Lung (tissue), 12 donors: Measurements from ENCODE around the gene ZNF710. TPM values are rescaled to one million over a fixed set of nuclear protein-coding genes. Genes with fewer than 3 reads are reported as not detected.
A peak's percentile ranks its signal among the peaks of the same experiment; 100 is the strongest.

Experiments
- ATAC-seq: fragments of 200-7000 bp; cut with Tn5 transposase; one replicate; pipeline ENCODE4 v1.9.1; 2020; ENCODE audit warnings: moderate number of reproducible peaks; ENCODE audit not compliant: insufficient read depth, low FRiP score
- DNase-seq, 3 donors: peaks; one replicate each; pipeline ENCODE4 v3.0.0-alpha.2; 2013 to 2017
- H3K27ac ChIP-seq, 2 donors: one replicate each; pipeline ENCODE4 v1.5.1; 2013; ENCODE audit warnings: mild to moderate bottlenecking in 2 of 2, moderate library complexity in 2 of 2, control low read depth in 1 of 2, inconsistent platforms in 1 of 2, low read depth in 1 of 2, low read length in 1 of 2
- H3K27me3 ChIP-seq, 3 donors: one replicate each; pipeline ENCODE4 v1.5.1; 2013; ENCODE audit warnings: low read length in 2 of 3; ENCODE audit not compliant: control insufficient read depth in 3 of 3, insufficient read depth in 3 of 3
- H3K36me3 ChIP-seq, 4 donors: one replicate each; pipeline ENCODE4 v1.5.1; 2013; ENCODE audit warnings: low read length in 4 of 4, mild to moderate bottlenecking in 1 of 4, moderate library complexity in 1 of 4; ENCODE audit not compliant: control insufficient read depth in 4 of 4, insufficient read depth in 4 of 4
- H3K4me1 ChIP-seq, 5 donors: one replicate each; pipeline ENCODE4 v1.5.1; 2013; ENCODE audit warnings: low read length in 5 of 5, mild to moderate bottlenecking in 2 of 5, moderate library complexity in 1 of 5; ENCODE audit not compliant: control insufficient read depth in 5 of 5, insufficient read depth in 5 of 5
- H3K4me3 ChIP-seq: one replicate; pipeline ENCODE4 v1.5.1; 2013; ENCODE audit warnings: mild to moderate bottlenecking, control low read depth, moderate library complexity
- H3K9ac ChIP-seq, 2 donors: one replicate each; pipeline ENCODE4 v1.5.1; 2013; ENCODE audit warnings: low read length in 2 of 2, control low read depth in 1 of 2; ENCODE audit not compliant: insufficient read depth in 1 of 2
- H3K9me3 ChIP-seq, 4 donors: one replicate each; pipeline ENCODE4 v1.5.1; 2013; ENCODE audit warnings: low read length in 3 of 4, mild to moderate bottlenecking in 1 of 4, moderate library complexity in 1 of 4; ENCODE audit not compliant: control insufficient read depth in 4 of 4, insufficient read depth in 3 of 4
- WGBS, 2 donors: extraction: QIAGEN DNeasy Blood & Tissue Kit; methylation state at CpG; one replicate each; pipeline ENCODE4 v1.1.7; 2013; 5-methylcytosine and 5-hydroxymethylcytosine counted together
- polyA plus RNA-seq, 2 donors: library from polyadenylated mRNA; stranded (reverse); fragments of 200-250 nt; gene quantifications; one replicate each; pipeline ENCODE4 v1.2.1, GENCODE V29; 2013
- total RNA-seq, 2 donors: library from RNA; depleted of rRNA in 1 of 2; stranded (reverse); fragments of >200 nt in 1 of 2; gene quantifications; one replicate each; pipeline ENCODE4 v1.2.1, GENCODE V29; 2014 to 2021
- TF ChIP-seq, protein P1 (sequence below): IDR thresholded peaks from 2 replicates; pipeline ENCODE4 v1.5.1; 2012; ENCODE audit warnings: mild to moderate bottlenecking; ENCODE audit errors: control extremely low read depth, extremely low read depth
- donor health status: control.
- donor health status: control.
- donor health status: Bipolar disorder and iron deficiency.
- donor health status: healthy.
- donor health status: DM: yes; HTN: yes; CAD: no.

The ZNF710 gene
- total and polyA plus RNA-seq, 4 donors: 19.6 to 49.1 (median 38.6) TPM

DNA sequence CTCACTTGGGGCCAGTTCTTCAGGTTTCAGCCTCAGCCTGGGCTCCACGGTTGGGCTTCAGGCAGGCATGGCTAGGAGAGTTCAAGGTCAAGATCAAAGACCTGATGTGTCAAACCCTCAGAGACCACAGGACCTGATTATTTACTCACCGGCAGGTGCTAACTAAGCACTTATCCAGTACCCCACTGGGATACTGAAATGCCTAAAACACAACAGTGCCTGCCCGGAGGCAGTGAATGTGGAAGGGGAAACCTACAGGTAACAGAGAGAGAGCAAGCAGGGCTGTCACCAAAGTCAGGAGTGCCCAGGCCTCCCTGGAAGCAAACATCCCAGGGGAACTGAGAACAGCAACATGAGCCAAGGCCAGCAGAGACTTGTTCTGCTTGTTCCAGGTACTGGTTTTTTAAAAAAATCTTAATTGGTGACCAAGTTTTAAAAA is 94.4 kb downstream of the ZNF710 start:
- peaks cover 6 to 30% (median 25%) of the 10 kb centered on the region in 5 donors for H3K4me1 ChIP-seq
- H3K9me3 ChIP-seq: no peaks in the 10 kb centered on the region
- H3K27me3 ChIP-seq: no peaks in the 10 kb centered on the region
- peaks cover 0 to 6% (median 1%) of the 10 kb centered on the region in 4 donors for H3K36me3 ChIP-seq
- H3K4me3 ChIP-seq: no peak overlapping the region
- TF ChIP-seq, protein P1, sequence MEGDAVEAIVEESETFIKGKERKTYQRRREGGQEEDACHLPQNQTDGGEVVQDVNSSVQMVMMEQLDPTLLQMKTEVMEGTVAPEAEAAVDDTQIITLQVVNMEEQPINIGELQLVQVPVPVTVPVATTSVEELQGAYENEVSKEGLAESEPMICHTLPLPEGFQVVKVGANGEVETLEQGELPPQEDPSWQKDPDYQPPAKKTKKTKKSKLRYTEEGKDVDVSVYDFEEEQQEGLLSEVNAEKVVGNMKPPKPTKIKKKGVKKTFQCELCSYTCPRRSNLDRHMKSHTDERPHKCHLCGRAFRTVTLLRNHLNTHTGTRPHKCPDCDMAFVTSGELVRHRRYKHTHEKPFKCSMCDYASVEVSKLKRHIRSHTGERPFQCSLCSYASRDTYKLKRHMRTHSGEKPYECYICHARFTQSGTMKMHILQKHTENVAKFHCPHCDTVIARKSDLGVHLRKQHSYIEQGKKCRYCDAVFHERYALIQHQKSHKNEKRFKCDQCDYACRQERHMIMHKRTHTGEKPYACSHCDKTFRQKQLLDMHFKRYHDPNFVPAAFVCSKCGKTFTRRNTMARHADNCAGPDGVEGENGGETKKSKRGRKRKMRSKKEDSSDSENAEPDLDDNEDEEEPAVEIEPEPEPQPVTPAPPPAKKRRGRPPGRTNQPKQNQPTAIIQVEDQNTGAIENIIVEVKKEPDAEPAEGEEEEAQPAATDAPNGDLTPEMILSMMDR: no peak
- 58 to 79% methylated on average over 3 of the region's 3 CpGs for WGBS, 2 donors
- ATAC-seq (no peak), DNase-seq (peak; percentile 35 to 63 (median 56))
- H3K27ac ChIP-seq: peak overlapping the region; percentile 7 to 49
- H3K9ac ChIP-seq: no peak overlapping the region

DNA sequence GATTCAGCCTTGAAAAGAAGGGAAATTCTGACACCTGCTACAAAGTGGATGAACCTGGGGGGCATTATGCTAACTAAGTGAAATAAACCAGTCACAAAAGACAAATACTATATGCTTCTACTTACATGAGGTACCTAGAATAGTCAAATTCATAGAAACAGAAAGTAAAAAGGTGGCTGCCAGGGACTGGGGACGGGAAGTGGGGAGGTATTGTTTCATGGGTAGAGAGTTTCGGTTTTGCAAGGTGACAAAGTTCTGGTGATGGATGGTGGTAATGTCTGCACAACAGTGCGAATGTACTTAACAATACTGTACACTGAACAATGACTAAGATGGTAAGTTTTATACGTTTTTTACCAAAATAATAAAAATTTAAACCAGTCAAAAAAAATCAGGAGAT is 96.4 kb downstream of the ZNF710 start:
- no peak for ATAC-seq

DNA sequence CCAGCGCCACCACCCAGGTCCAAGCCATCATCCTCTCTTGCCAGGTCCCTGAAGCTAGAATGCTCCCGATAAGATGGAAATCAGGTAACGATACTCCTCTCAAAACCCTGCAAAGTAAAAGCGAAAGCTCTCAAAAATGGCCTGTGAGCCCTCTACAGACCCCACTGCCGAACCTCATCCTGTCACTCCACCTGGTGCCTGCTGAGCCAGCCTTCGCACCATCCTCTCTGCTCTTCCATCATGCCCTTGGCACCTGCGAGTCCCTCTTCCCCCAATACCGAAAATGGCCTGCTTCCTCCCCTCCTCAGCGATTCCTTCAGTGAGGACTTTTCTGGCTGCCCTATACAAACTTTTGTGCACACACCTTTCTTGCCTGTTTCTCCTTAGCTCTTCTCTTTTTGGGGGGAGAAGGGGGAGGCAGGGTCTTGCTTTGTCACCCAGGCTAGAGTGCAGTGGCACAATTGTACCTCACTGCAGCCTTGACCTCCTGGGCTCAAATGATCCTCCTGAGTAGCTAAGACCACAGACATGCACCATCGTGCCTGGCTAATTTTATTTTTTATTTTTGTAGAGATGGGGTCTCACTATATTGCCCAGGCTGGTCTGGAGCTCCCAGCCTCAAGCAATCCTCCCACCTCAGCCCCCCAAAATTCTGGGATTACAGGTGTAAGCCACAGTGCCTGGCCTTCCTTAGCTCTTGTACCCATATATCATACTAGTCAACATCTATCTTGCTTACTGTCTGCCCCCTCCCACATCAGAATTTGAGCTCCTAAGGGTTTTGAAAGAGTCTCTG is 98.1 kb downstream of the ZNF710 start:
- TF ChIP-seq, protein P1: no peak
- H3K4me1 ChIP-seq: peaks cover 11 to 40% (median 33%) of the 10 kb centered on the region in 5 donors
- no peaks in the 10 kb centered on the region for H3K9me3 ChIP-seq
- H3K4me3 ChIP-seq: no peak overlapping the region
- WGBS, 2 donors: 83 to 93% methylated on average over 10 of the region's 10 CpGs
- DNase-seq (no peak), ATAC-seq (no peak)
- no peak overlapping the region for H3K9ac ChIP-seq
- peak overlapping the region; percentile 62 to 89 for H3K27ac ChIP-seq
- no peaks in the 10 kb centered on the region for H3K27me3 ChIP-seq
- H3K36me3 ChIP-seq: no peaks in the 10 kb centered on the region

More for the DNA sequence above, 96.4 kb downstream of the ZNF710 start:
- Histone ChIP-seq H3K9ac (no peak overlapping the region), H3K4me3 (no peak overlapping the region), H3K9me3 (no peaks in the 10 kb centered on the region), H3K27ac (peak overlapping the region in 1 of 2 donors; percentile 73), H3K36me3 (peaks cover 0 to 3% (median 1%) of the 10 kb centered on the region in 4 donors), H3K4me1 (peaks cover 11 to 37% (median 31%) of the 10 kb centered on the region in 5 donors), H3K27me3 (no peaks in the 10 kb centered on the region)
- TF ChIP-seq, protein P1: no peak
- 15 to 29% methylated on average over 4 of the region's 4 CpGs for WGBS, 2 donors
- DNase-seq: no peak
